Measurements from ENCODE around the gene CNOT4. TPM values are rescaled to one million over a fixed set of nuclear protein-coding genes. Genes with fewer than 3 reads are reported as not detected.

Gene CNOT4
- total and polyA plus RNA-seq, 12 donors = 8.7 to 28.1 (median 16.8) TPM

DNA sequence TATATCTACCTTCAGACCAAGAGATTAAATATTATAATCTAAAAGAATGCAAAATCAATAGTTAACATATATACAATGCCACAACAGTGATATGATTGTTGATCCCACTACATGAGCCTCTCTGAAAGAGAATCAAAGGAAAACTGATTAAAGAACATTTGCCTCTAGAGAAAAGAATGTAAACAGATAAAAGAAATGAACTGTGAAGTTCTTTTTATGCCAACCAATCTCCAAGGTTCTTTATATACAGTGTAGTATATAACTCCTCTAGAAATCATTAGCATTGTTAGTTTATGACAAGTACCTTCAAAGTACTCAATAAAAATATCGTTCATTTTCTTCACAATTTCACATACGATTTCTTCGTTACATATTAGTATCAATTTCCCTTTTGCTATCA, 20.1 kb downstream of the CNOT4 start:
- H3K27me3 ChIP-seq = no peaks in the 10 kb centered on the region
- H3K4me3 ChIP-seq = no peak overlapping the region
- no peak overlapping the region for H3K27ac ChIP-seq
- intact Hi-C loops (cut with DNase I) = no loop called here
- TF ChIP-seq, protein P1, sequence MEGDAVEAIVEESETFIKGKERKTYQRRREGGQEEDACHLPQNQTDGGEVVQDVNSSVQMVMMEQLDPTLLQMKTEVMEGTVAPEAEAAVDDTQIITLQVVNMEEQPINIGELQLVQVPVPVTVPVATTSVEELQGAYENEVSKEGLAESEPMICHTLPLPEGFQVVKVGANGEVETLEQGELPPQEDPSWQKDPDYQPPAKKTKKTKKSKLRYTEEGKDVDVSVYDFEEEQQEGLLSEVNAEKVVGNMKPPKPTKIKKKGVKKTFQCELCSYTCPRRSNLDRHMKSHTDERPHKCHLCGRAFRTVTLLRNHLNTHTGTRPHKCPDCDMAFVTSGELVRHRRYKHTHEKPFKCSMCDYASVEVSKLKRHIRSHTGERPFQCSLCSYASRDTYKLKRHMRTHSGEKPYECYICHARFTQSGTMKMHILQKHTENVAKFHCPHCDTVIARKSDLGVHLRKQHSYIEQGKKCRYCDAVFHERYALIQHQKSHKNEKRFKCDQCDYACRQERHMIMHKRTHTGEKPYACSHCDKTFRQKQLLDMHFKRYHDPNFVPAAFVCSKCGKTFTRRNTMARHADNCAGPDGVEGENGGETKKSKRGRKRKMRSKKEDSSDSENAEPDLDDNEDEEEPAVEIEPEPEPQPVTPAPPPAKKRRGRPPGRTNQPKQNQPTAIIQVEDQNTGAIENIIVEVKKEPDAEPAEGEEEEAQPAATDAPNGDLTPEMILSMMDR (IDR thresholded peaks at IDR 0.05) = no peak
- no peak for TF ChIP-seq POLR2A (IDR thresholded peaks at IDR 0.05)
- DNase-seq = no peak
- peaks cover 6 to 41% of the 10 kb centered on the region in 2 donors for H3K4me1 ChIP-seq (replicated peaks in 1 of 2)
- no peaks in the 10 kb centered on the region for H3K9me3 ChIP-seq (replicated peaks in 1 of 3)
- H3K36me3 ChIP-seq (replicated peaks in 1 of 2) = no peaks in the 10 kb centered on the region
- 95 to 97% (median 96%) methylated on average over 3 of the region's 3 CpGs for WGBS, 4 donors

DNA sequence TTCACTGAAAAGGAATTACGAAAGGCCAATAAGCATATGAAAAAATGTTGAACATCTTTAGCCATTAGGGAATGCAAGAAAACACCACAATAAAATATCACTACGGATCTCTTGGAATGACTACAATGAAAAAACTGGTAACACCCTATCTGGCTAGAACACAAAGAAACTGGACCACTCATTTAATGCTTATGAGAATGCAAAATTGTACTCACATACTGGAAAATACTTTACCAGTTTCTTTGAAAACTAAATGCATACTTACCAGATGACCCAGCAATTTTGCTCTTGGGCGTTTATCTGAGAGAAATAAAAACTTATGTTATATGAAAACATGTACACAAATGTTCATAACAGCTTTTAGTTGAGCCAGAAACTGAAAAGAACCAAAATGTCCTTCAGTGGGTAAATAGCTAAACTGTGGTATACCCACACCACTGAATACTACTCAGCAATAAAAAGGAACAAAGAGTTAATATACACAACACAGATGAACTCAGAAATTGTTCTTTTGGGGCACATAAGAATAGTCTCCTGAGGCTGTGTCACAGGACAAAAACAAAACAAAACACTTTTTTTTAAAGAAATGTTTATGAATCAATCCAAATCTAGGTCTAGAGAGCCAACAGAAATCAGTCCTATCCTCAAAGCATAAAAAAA, 23.5 kb downstream of the CNOT4 start:
- H3K27ac ChIP-seq = no peak overlapping the region
- no peak for TF ChIP-seq POLR2A (IDR thresholded peaks at IDR 0.05)
- TF ChIP-seq, protein P1 (IDR thresholded peaks at IDR 0.05) = no peak
- H3K4me1 ChIP-seq (replicated peaks in 1 of 2) = peaks cover 6 to 25% of the 10 kb centered on the region in 2 donors
- no peaks in the 10 kb centered on the region for H3K9me3 ChIP-seq (replicated peaks in 1 of 3)
- 69 to 80% (median 72%) methylated on average over 3 of the region's 3 CpGs for WGBS, 4 donors
- no peaks in the 10 kb centered on the region for H3K27me3 ChIP-seq
- H3K4me3 ChIP-seq = no peak overlapping the region
- H3K36me3 ChIP-seq (replicated peaks in 1 of 2) = no peaks in the 10 kb centered on the region
- intact Hi-C loops (cut with DNase I) = no loop called here
- no peak for DNase-seq

DNA sequence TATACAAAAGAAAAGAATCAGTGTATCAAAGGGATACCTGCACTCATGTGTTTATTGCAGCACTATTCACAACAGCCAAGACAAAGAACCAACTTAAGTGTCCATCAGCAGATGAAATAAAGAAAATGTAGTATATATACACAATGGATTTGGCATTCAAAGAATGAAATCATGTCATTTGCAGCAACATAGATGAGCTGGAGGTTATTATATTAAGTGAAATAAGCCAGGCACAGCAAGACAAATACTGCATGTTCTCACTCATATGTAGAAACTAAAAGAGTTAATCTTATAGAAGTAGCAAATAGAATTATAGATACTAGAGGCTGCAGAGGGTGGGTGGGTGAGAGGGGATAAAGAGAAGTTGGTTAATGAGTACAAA, 28.3 kb downstream of the CNOT4 start:
- H3K27ac ChIP-seq = no peak overlapping the region
- no peak for DNase-seq

DNA sequence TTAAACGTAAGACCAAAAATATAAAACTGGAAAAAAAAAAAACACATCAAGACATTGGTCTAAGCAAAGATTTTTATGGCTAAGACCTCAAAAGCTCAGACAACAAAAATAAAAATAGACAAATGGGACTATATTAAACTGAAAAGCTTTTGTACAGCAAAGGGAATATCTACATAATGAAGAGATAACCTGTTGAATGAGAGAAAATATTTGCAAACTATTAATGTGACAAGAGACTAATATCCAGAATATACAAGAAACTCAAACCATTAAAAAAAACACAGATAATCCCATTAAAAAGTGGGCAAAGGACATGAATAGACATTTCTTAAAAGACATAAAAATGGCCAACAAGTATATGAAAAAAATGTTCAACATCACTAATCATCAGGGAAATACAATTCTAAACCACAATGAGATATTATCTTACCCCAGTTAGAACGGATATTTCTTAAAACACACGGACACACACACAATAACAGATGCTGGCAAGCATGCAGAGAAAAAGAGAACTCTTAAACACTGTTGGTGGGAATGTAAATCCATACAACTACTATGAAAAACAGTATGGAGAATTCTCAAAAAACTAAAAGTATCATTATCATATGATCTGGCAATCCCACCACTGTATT, 28.8 kb downstream of the CNOT4 start:
- Histone ChIP-seq H3K4me1 (replicated peaks in 1 of 2) (peaks cover 0 to 10% of the 10 kb centered on the region in 2 donors), H3K27ac (no peak overlapping the region), H3K27me3 (no peaks in the 10 kb centered on the region), H3K36me3 (replicated peaks in 1 of 2) (no peaks in the 10 kb centered on the region), H3K9me3 (replicated peaks in 1 of 3) (no peaks in the 10 kb centered on the region), H3K4me3 (no peak overlapping the region)
- intact Hi-C loops (cut with DNase I) = no loop called here
- WGBS, 4 donors = 67 to 77% (median 72%) methylated on average over 3 of the region's 3 CpGs
- DNase-seq = no peak
- TF ChIP-seq POLR2A (IDR thresholded peaks at IDR 0.05) = no peak
- TF ChIP-seq, protein P1 (IDR thresholded peaks at IDR 0.05) = no peak

More for the DNA sequence above, 28.3 kb downstream of the CNOT4 start:
- Histone ChIP-seq H3K27me3 (no peaks in the 10 kb centered on the region), H3K4me1 (replicated peaks in 1 of 2) (peaks cover 0 to 15% of the 10 kb centered on the region in 2 donors), H3K9me3 (replicated peaks in 1 of 3) (no peaks in the 10 kb centered on the region), H3K36me3 (replicated peaks in 1 of 2) (no peaks in the 10 kb centered on the region), H3K4me3 (no peak overlapping the region)
- intact Hi-C loops (cut with DNase I) = no loop called here
- no peak for TF ChIP-seq POLR2A (IDR thresholded peaks at IDR 0.05)
- TF ChIP-seq, protein P1 (IDR thresholded peaks at IDR 0.05) = no peak

All from adrenal gland (tissue), 12 donors.